Measurements from ENCODE around the gene SPIRE1.

Gene SPIRE1

GRCh38 chr18:12420821-12421421 is 237.0 kb downstream of the SPIRE1 start:
- Histone ChIP-seq H3K4me1 (ENCODE audit: insufficient read depth, low read length, severe bottlenecking) (peaks cover 45% of the 10 kb centered on the region), H3K4me2 (ENCODE audit: low read length) (peak overlapping the region; percentile 66), H3K36me3 (ENCODE audit: insufficient read depth, low read length) (peaks cover 18% of the 10 kb centered on the region; the same call in 1 of the 2 replicates), H3K9me2 (ENCODE audit: low read depth, low read length) (no peaks in the 10 kb centered on the region), H4K20me1 (ENCODE audit: insufficient read depth, low read length) (no peaks in the 10 kb centered on the region), H2AFZ (ENCODE audit: low read length) (no peak overlapping the region), H3K4me3 (ENCODE audit: low read depth, low read length, poor library complexity, severe bottlenecking) (peak overlapping the region; percentile 65), H3K9me3 (ENCODE audit: low read length) (no peaks in the 10 kb centered on the region), H3K9ac (ENCODE audit: low read length) (peak overlapping the region; percentile 57), H3K27me3 (ENCODE audit: insufficient read depth, low read length) (no peaks in the 10 kb centered on the region), H3F3A (ENCODE audit: insufficient read depth, low read length) (peaks cover 18% of the 10 kb centered on the region; the same call in 1 of the 2 replicates), H3K27ac (ENCODE audit: low read depth, low read length, poor library complexity, severe bottlenecking) (peak overlapping the region; percentile 91), H3K79me2 (ENCODE audit: insufficient read depth, low read length) (no peaks in the 10 kb centered on the region)
- TF ChIP-seq EZH2 (IDR thresholded peaks at IDR 0.05; ENCODE audit: borderline replicate concordance, low read length) (no peak), CTCF (IDR thresholded peaks at IDR 0.05; ENCODE audit: low read length) (no peak)

GRCh38 chr18:12417687-12418086 is 240.2 kb downstream of the SPIRE1 start:
- no peaks in the 10 kb centered on the region for H4K20me1 ChIP-seq (ENCODE audit: insufficient read depth, low read length)
- H3K27me3 ChIP-seq (ENCODE audit: insufficient read depth, low read length), result no peaks in the 10 kb centered on the region
- H2AFZ ChIP-seq (ENCODE audit: low read length), result no peak overlapping the region
- no peak overlapping the region; the same call in 1 of the 2 replicates for H3K9ac ChIP-seq (ENCODE audit: low read length)
- no peaks in the 10 kb centered on the region for H3K9me3 ChIP-seq (ENCODE audit: low read length)
- peak overlapping the region; percentile 4; the same call in 1 of the 2 replicates for H3K4me2 ChIP-seq (ENCODE audit: low read length)
- H3K4me1 ChIP-seq (ENCODE audit: insufficient read depth, low read length, severe bottlenecking), result peaks cover 56% of the 10 kb centered on the region
- no peaks in the 10 kb centered on the region for H3K79me2 ChIP-seq (ENCODE audit: insufficient read depth, low read length)
- peaks cover 10% of the 10 kb centered on the region for H3K36me3 ChIP-seq (ENCODE audit: insufficient read depth, low read length)
- peak overlapping the region; percentile 74 for H3K27ac ChIP-seq (ENCODE audit: low read depth, low read length, poor library complexity, severe bottlenecking)
- TF ChIP-seq EZH2 (IDR thresholded peaks at IDR 0.05; ENCODE audit: borderline replicate concordance, low read length) (no peak), CTCF (IDR thresholded peaks at IDR 0.05; ENCODE audit: low read length) (no peak)
- H3K4me3 ChIP-seq (ENCODE audit: low read depth, low read length, poor library complexity, severe bottlenecking), result no peak overlapping the region
- H3F3A ChIP-seq (ENCODE audit: insufficient read depth, low read length), result peaks cover 18% of the 10 kb centered on the region; the same call in 1 of the 2 replicates
- no peaks in the 10 kb centered on the region for H3K9me2 ChIP-seq (ENCODE audit: low read depth, low read length)

GRCh38 chr18:12416098-12416729 is 241.7 kb downstream of the SPIRE1 start:
- no peak overlapping the region for H3K4me2 ChIP-seq (ENCODE audit: low read length)
- no peak overlapping the region for H3K9ac ChIP-seq (ENCODE audit: low read length)

More at GRCh38 chr18:12416098-12416729, 241.7 kb downstream of the SPIRE1 start:
- peaks cover 11% of the 10 kb centered on the region; the same call in 1 of the 2 replicates for H3F3A ChIP-seq (ENCODE audit: insufficient read depth, low read length)
- peaks cover 42% of the 10 kb centered on the region for H3K4me1 ChIP-seq (ENCODE audit: insufficient read depth, low read length, severe bottlenecking)
- H2AFZ ChIP-seq (ENCODE audit: low read length), result no peak overlapping the region
- TF ChIP-seq EZH2 (IDR thresholded peaks at IDR 0.05; ENCODE audit: borderline replicate concordance, low read length) (no peak), CTCF (IDR thresholded peaks at IDR 0.05; ENCODE audit: low read length) (no peak)
- H3K36me3 ChIP-seq (ENCODE audit: insufficient read depth, low read length), result peaks cover 8% of the 10 kb centered on the region
- H3K27me3 ChIP-seq (ENCODE audit: insufficient read depth, low read length), result no peaks in the 10 kb centered on the region
- no peaks in the 10 kb centered on the region for H3K9me3 ChIP-seq (ENCODE audit: low read length)
- no peaks in the 10 kb centered on the region for H3K79me2 ChIP-seq (ENCODE audit: insufficient read depth, low read length)
- H3K4me3 ChIP-seq (ENCODE audit: low read depth, low read length, poor library complexity, severe bottlenecking), result no peak overlapping the region
- H3K9me2 ChIP-seq (ENCODE audit: low read depth, low read length), result no peaks in the 10 kb centered on the region
- H4K20me1 ChIP-seq (ENCODE audit: insufficient read depth, low read length), result no peaks in the 10 kb centered on the region
- H3K27ac ChIP-seq (ENCODE audit: low read depth, low read length, poor library complexity, severe bottlenecking), result peak overlapping the region; percentile 61
